OCI-LY1 (cell line): ENCODE measurements around the gene NFATC2IP.
A peak's percentile ranks its signal among the peaks of the same experiment; 100 is the strongest.

ENCODE experiments used
- H2AFZ ChIP-seq: fragments of 200-600 bp; sonication (generic), shearing (Covaris generic); 2 replicates; pipeline ENCODE4 v1.6.0; 2014; ENCODE audit warnings: antibody characterized with exemption, mild to moderate bottlenecking, low read length
- H3F3A ChIP-seq: fragments of 200-600 bp; sonication (generic), shearing (Covaris generic); 2 replicates; pipeline ENCODE4 v1.6.0; 2014; ENCODE audit warnings: mild to moderate bottlenecking, antibody characterized with exemption, low read length, moderate library complexity; ENCODE audit not compliant: insufficient read depth
- H3K27ac ChIP-seq: fragments of 200-600 bp; sonication (generic); 2 replicates; pipeline ENCODE4 v1.5.1; 2014; ENCODE audit warnings: low read length, mixed run types, mild to moderate bottlenecking, low read depth; ENCODE audit not compliant: poor library complexity, severe bottlenecking
- H3K27me3 ChIP-seq: fragments of 200-600 bp; sonication (generic); 2 replicates; pipeline ENCODE4 v1.6.0; 2014; ENCODE audit warnings: antibody characterized with exemption, mild to moderate bottlenecking, low read length, moderate library complexity; ENCODE audit not compliant: insufficient read depth
- H3K36me3 ChIP-seq: fragments of 200-600 bp; sonication (generic); 2 replicates; pipeline ENCODE4 v1.6.1; 2014; ENCODE audit warnings: mild to moderate bottlenecking, antibody characterized with exemption, low read length, moderate library complexity, mixed read lengths; ENCODE audit not compliant: insufficient read depth
- H3K4me1 ChIP-seq: fragments of 200-600 bp; sonication (generic); 2 replicates; pipeline ENCODE4 v1.5.1; 2014; ENCODE audit warnings: mild to moderate bottlenecking, low read length, moderate library complexity; ENCODE audit not compliant: insufficient read depth, severe bottlenecking
- H3K4me2 ChIP-seq: fragments of 200-600 bp; sonication (generic), shearing (Covaris generic); 2 replicates; pipeline ENCODE4 v1.6.1; 2014; ENCODE audit warnings: low read length
- H3K4me3 ChIP-seq: fragments of 200-600 bp; sonication (generic); 2 replicates; pipeline ENCODE4 v1.5.1; 2014; ENCODE audit warnings: low read length, low read depth, mild to moderate bottlenecking, mixed read lengths; ENCODE audit not compliant: poor library complexity, severe bottlenecking
- H3K79me2 ChIP-seq: fragments of 200-600 bp; shearing (Covaris generic); 2 replicates; pipeline ENCODE4 v1.6.1; 2016; ENCODE audit warnings: mixed run types, low read length, mixed read lengths; ENCODE audit not compliant: insufficient read depth
- H3K9ac ChIP-seq: fragments of 200-600 bp; sonication (generic), shearing (Covaris generic); 2 replicates; pipeline ENCODE4 v1.6.1; 2014; ENCODE audit warnings: mild to moderate bottlenecking, low read length, mixed read lengths
- H3K9me2 ChIP-seq: fragments of 200-600 bp; sonication (generic), shearing (Covaris generic); 2 replicates; pipeline ENCODE4 v1.6.1; 2014; ENCODE audit warnings: low read depth, mild to moderate bottlenecking, low read length, mixed read lengths
- H3K9me3 ChIP-seq: fragments of 200-600 bp; shearing (Covaris generic); 2 replicates; pipeline ENCODE4 v1.6.1; 2014; ENCODE audit warnings: low read length, mixed read lengths
- H4K20me1 ChIP-seq: fragments of 200-600 bp; sonication (generic), shearing (Covaris generic); 2 replicates; pipeline ENCODE4 v1.6.0; 2016; ENCODE audit warnings: mild to moderate bottlenecking, low read length; ENCODE audit not compliant: insufficient read depth
- CTCF ChIP-seq: fragments of 200-600 bp; sonication (generic), shearing (Covaris generic); IDR thresholded peaks from 2 replicates; pipeline ENCODE4 v1.5.1; 2017; ENCODE audit warnings: mild to moderate bottlenecking, antibody characterized with exemption, low read length, moderate library complexity, mixed read lengths
- EZH2 ChIP-seq: fragments of 200-600 bp; sonication (generic), shearing (Covaris generic); IDR thresholded peaks from 2 replicates; pipeline ENCODE4 v1.8.0; 2017; ENCODE audit warnings: borderline replicate concordance, mixed run types, mild to moderate bottlenecking, antibody characterized with exemption, low read length, moderate library complexity, mixed read lengths

NFATC2IP gene

GRCh38 chr16:28950648-28951409 lies at the start of gene NFATC2IP:
Gene NFATC2IP, plus strand, starts transcription at chr16:28950937. Its CDS starts 75 bp downstream, at chr16:28951012.
- Histone ChIP-seq H3K36me3 (peaks cover 38% of the 10 kb centered on the region), H3K9me3 (no peaks in the 10 kb centered on the region), H3K27me3 (no peaks in the 10 kb centered on the region), H4K20me1 (no peaks in the 10 kb centered on the region), H3K79me2 (peaks cover 15% of the 10 kb centered on the region), H3K4me3 (peak within 1 kb of the TSS; percentile 82), H2AFZ (peak within 1 kb of the TSS; percentile 9; the same call in 1 of the 2 replicates), H3K27ac (no peak within 1 kb of the TSS), H3K9me2 (no peaks in the 10 kb centered on the region), H3K4me2 (peak within 1 kb of the TSS; percentile 84), H3K9ac (peak within 1 kb of the TSS; percentile 90), H3F3A (0 out of 2 replicates have a peak, but pooled peaks cover 3% of the 10 kb centered on the region), H3K4me1 (peaks cover 19% of the 10 kb centered on the region)
- no peak for TF ChIP-seq CTCF
- no peak for TF ChIP-seq EZH2

GRCh38 chr16:28901862-28902261 lies 48.9 kb upstream of the NFATC2IP start:
- Histone ChIP-seq H4K20me1 (no peaks in the 10 kb centered on the region), H2AFZ (no peak overlapping the region), H3K9me2 (no peaks in the 10 kb centered on the region), H3K36me3 (peaks cover 13% of the 10 kb centered on the region; the same call in 1 of the 2 replicates), H3K4me1 (no peaks in the 10 kb centered on the region), H3K9me3 (no peaks in the 10 kb centered on the region), H3K4me3 (no peak overlapping the region), H3F3A (no peaks in the 10 kb centered on the region), H3K4me2 (no peak overlapping the region), H3K9ac (no peak overlapping the region), H3K27me3 (no peaks in the 10 kb centered on the region), H3K79me2 (no peaks in the 10 kb centered on the region), H3K27ac (no peak overlapping the region)
- TF ChIP-seq CTCF (no peak), EZH2 (no peak)

GRCh38 chr16:28902909-28903308 lies 47.8 kb upstream of the NFATC2IP start:
- Histone ChIP-seq H3K27ac (no peak overlapping the region), H3K4me2 (no peak overlapping the region), H3K9me2 (no peaks in the 10 kb centered on the region), H3K4me3 (no peak overlapping the region), H3F3A (no peaks in the 10 kb centered on the region), H3K9ac (no peak overlapping the region), H2AFZ (no peak overlapping the region), H3K27me3 (no peaks in the 10 kb centered on the region), H3K9me3 (no peaks in the 10 kb centered on the region), H3K4me1 (no peaks in the 10 kb centered on the region), H3K79me2 (no peaks in the 10 kb centered on the region), H4K20me1 (no peaks in the 10 kb centered on the region), H3K36me3 (peaks cover 12% of the 10 kb centered on the region; the same call in 1 of the 2 replicates)
- no peak for TF ChIP-seq EZH2
- no peak for TF ChIP-seq CTCF
